Smooth muscle cell of the brain vasculature (primary cell): Measurements from ENCODE around the gene ELMO1.

Source experiments
- DNase-seq: peaks from one replicate; pipeline ENCODE4 v3.0.0-alpha.2; 2012; ENCODE audit warnings: low read depth, low spot score

The ELMO1 gene

GRCh38 chr7:37467002-37467401 is 18.3 kb upstream of the ELMO1 start:
- DNase-seq, result no peak

GRCh38 chr7:37462138-37462537 is 13.5 kb upstream of the ELMO1 start:
- no peak for DNase-seq

GRCh38 chr7:37455081-37455480 is 6.4 kb upstream of the ELMO1 start:
- DNase-seq, result no peak

- no peak for DNase-seq
Observed at GRCh38 chr7:37452346-37452745, 3.7 kb upstream of the ELMO1 start.

- DNase-seq, result no peak
Observed at GRCh38 chr7:37450035-37450434, 1.4 kb upstream of the ELMO1 start.

GRCh38 chr7:37449621-37450020 is 957 bp upstream of the ELMO1 start:
- no peak for DNase-seq

- no peak for DNase-seq
Observed at GRCh38 chr7:37448011-37448635, 541 bp downstream of the ELMO1 start.

- DNase-seq, result no peak
Observed at GRCh38 chr7:37446371-37446770, 2.3 kb downstream of the ELMO1 start.

GRCh38 chr7:37445790-37446189 is 2.9 kb downstream of the ELMO1 start:
- no peak for DNase-seq

GRCh38 chr7:37445064-37445723 is 3.5 kb downstream of the ELMO1 start:
- DNase-seq, result no peak

GRCh38 chr7:37443627-37444026 is 5.0 kb downstream of the ELMO1 start:
- DNase-seq, result no peak

- no peak for DNase-seq
Observed at GRCh38 chr7:37442268-37442667, 6.4 kb downstream of the ELMO1 start.

- no peak for DNase-seq
Observed at GRCh38 chr7:37441816-37442215, 6.8 kb downstream of the ELMO1 start.

- no peak for DNase-seq
Observed at GRCh38 chr7:37441386-37441760, 7.3 kb downstream of the ELMO1 start.

GRCh38 chr7:37440738-37441385 is 7.8 kb downstream of the ELMO1 start:
- DNase-seq, result no peak

GRCh38 chr7:37439653-37440026 is 9.0 kb downstream of the ELMO1 start:
- DNase-seq, result no peak

GRCh38 chr7:37438906-37439652 is 9.6 kb downstream of the ELMO1 start:
- DNase-seq, result no peak

- DNase-seq, result no peak
Observed at GRCh38 chr7:37435156-37435855, 13.4 kb downstream of the ELMO1 start.

- no peak for DNase-seq
Observed at GRCh38 chr7:37434529-37434928, 14.1 kb downstream of the ELMO1 start.

GRCh38 chr7:37433166-37433565 is 15.5 kb downstream of the ELMO1 start:
- no peak for DNase-seq

GRCh38 chr7:37432281-37432920 is 16.3 kb downstream of the ELMO1 start:
- no peak for DNase-seq
